Measurements from ENCODE around the gene NOX1. TPM values are rescaled to one million over a fixed set of nuclear protein-coding genes. Genes with fewer than 3 reads are reported as not detected.
"Not testable (repeated sequence)": the region's sequence is repeated elsewhere in the genome, so short reads cannot be mapped to it uniquely, and the experiment has no call there.

NOX1 gene
- total RNA-seq, 2 donors from 2014 or later, result not detected

DNA sequence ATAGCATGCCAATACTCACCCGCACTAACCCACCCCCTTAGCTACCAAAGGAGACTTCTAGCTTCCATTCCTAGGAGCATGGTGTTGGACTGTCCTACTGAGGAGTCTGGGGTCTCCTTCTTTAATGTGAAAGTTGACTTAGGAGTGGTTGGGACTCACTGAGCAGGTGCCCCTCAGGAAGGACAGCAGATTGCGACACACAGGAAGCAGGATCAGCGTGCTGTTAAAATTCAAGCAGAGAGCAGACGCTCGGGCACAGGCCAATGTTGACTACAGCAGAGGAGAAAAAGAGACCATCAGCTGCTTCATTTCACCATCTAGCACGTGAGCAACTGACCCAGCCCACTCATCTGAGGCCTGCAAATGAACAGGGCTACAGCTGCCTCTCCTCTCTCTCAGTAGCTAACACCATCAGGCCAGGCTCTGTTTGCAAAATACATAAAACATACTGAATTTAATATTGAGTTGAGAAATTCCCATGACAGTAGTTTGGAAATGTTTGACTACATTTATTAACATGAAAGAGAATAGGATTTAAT is 10.8 kb downstream of the NOX1 start:
- H3K9me3 Mint-ChIP-seq, result no peaks in the 10 kb centered on the region
- H3K4me3 Mint-ChIP-seq, result no peak overlapping the region
- H3K27ac Mint-ChIP-seq, result no peak overlapping the region
- H3K27me3 Mint-ChIP-seq, result peaks cover 18 to 25% of the 10 kb centered on the region in 2 donors
- no peaks in the 10 kb centered on the region for H3K36me3 Mint-ChIP-seq
- H3K4me1 Mint-ChIP-seq (ENCODE audit: low read depth in 2 of 2), result no peaks in the 10 kb centered on the region
- ATAC-seq, result peak in 1 of 2 donors; percentile 24
- DNase-seq (ENCODE audit: low spot score), result no peak

DNA sequence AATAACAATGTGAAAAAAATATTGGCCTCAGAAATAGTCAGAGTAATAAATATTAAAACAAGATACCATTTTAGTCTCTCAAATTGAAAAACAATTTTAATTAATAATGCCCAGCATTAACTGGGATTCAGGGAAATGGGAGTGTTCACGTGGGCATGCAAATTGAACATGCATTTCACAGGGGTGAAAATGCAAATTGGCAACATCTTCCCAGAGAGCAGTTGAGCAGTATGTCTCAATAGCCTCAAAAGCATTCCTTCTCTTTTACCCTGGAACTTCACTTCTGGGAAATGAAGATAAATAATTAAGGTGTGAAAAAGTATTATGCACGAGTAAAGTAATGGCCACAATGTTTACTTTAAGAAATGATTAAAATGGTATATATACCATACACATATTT is 21.3 kb downstream of the NOX1 start:
- Mint-ChIP-seq H3K36me3 (no peaks in the 10 kb centered on the region), H3K27me3 (peaks cover under 1 to 12% of the 10 kb centered on the region in 2 donors), H3K9me3 (peaks cover 6% of the 10 kb centered on the region), H3K27ac (no peak overlapping the region), H3K4me1 (ENCODE audit: low read depth in 2 of 2) (peaks cover 0 to 7% of the 10 kb centered on the region in 2 donors), H3K4me3 (no peak overlapping the region)
- no peak for ATAC-seq
- no peak for DNase-seq (ENCODE audit: low spot score)

- H3K4me3 Mint-ChIP-seq, result no peak overlapping the region
- no peaks in the 10 kb centered on the region for H3K36me3 Mint-ChIP-seq
- H3K9me3 Mint-ChIP-seq, result no peaks in the 10 kb centered on the region
- H3K4me1 Mint-ChIP-seq (ENCODE audit: low read depth in 2 of 2), result peaks cover 5 to 8% of the 10 kb centered on the region in 2 donors
- ATAC-seq, result no peak
- DNase-seq (ENCODE audit: low spot score), result no peak
- H3K27ac Mint-ChIP-seq, result no peak overlapping the region
- H3K27me3 Mint-ChIP-seq, result peaks cover 0 to 9% of the 10 kb centered on the region in 2 donors
Measured at GRCh38 chrX:100850317-100850716, 23.8 kb downstream of the NOX1 start.

- Mint-ChIP-seq H3K27ac (peak overlapping the region; percentile 95 to 96), H3K4me1 (ENCODE audit: low read depth in 2 of 2) (peaks cover 36 to 43% of the 10 kb centered on the region in 2 donors), H3K27me3 (no peaks in the 10 kb centered on the region), H3K36me3 (peaks cover 50% of the 10 kb centered on the region), H3K4me3 (peak overlapping the region; percentile 64), H3K9me3 (no peaks in the 10 kb centered on the region)
- DNase-seq (ENCODE audit: low spot score) (no peak), ATAC-seq (peak; percentile 33 to 68)
Measured at GRCh38 chrX:100831219-100831946, 42.8 kb downstream of the NOX1 start.

- no peak for ATAC-seq
- H3K9me3 Mint-ChIP-seq, result no peaks in the 10 kb centered on the region
- no peaks in the 10 kb centered on the region for H3K27me3 Mint-ChIP-seq
- DNase-seq (ENCODE audit: low spot score), result no peak
- H3K4me3 Mint-ChIP-seq, result peak overlapping the region; percentile 64
- peaks cover 36 to 43% of the 10 kb centered on the region in 2 donors for H3K4me1 Mint-ChIP-seq (ENCODE audit: low read depth in 2 of 2)
- peaks cover 47% of the 10 kb centered on the region for H3K36me3 Mint-ChIP-seq
- peak overlapping the region; percentile 95 to 96 for H3K27ac Mint-ChIP-seq
Measured at GRCh38 chrX:100830547-100830946, 43.6 kb downstream of the NOX1 start.

- Mint-ChIP-seq H3K36me3 (peaks cover 47% of the 10 kb centered on the region), H3K4me3 (peak overlapping the region; percentile 64)
- ATAC-seq, result peak in 1 of 2 donors; percentile 3
Measured at GRCh38 chrX:100830143-100830542, 44.0 kb downstream of the NOX1 start.

DNA sequence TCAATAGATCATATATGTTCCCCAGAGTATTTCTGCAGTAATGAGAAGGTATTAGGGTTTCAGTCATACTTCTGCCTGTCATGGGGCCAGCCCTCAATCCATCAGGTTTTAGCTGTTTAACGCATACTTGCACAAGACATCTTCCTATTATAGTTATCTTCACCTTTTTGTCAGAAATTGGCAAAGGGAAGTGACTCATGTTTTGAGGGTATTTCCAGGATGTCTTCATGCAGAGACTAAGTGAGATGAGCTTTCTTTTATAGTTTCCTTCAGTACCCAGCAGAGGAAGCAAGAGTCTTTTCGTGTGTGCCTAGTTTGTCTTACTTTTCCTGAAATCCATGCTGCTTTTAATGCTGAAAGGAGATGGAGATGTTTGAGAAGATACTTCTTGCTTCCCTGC is 44.4 kb downstream of the NOX1 start:
- DNase-seq (ENCODE audit: low spot score), result peak; percentile 75
- peak overlapping the region; percentile 95 to 96 for H3K27ac Mint-ChIP-seq
- peak overlapping the region; percentile 64 for H3K4me3 Mint-ChIP-seq
- H3K9me3 Mint-ChIP-seq, result no peaks in the 10 kb centered on the region
- peaks cover 36 to 43% of the 10 kb centered on the region in 2 donors for H3K4me1 Mint-ChIP-seq (ENCODE audit: low read depth in 2 of 2)
- no peaks in the 10 kb centered on the region for H3K27me3 Mint-ChIP-seq
- ATAC-seq, result peak; percentile 91 to 92
- peaks cover 49% of the 10 kb centered on the region for H3K36me3 Mint-ChIP-seq

More at GRCh38 chrX:100830143-100830542, 44.0 kb downstream of the NOX1 start:
- no peak for DNase-seq (ENCODE audit: low spot score)
- Mint-ChIP-seq H3K27me3 (no peaks in the 10 kb centered on the region), H3K27ac (peak overlapping the region; percentile 95 to 96), H3K4me1 (ENCODE audit: low read depth in 2 of 2) (peaks cover 36 to 43% of the 10 kb centered on the region in 2 donors), H3K9me3 (no peaks in the 10 kb centered on the region)

GRCh38 chrX:100819837-100820666 is 54.1 kb downstream of the NOX1 start, which contains the start of gene CSTF2:
CSTF2 (plus strand) TSS chrX:100820391; CDS start chrX:100820417, 26 bp downstream.
- Mint-ChIP-seq H3K4me1 (ENCODE audit: low read depth in 2 of 2) (peaks cover 6 to 8% of the 10 kb centered on the region in 2 donors), H3K9me3 (no peaks in the 10 kb centered on the region), H3K27ac (peak within 1 kb of the TSS; percentile 86 to 92), H3K27me3 (peaks cover 12 to 16% of the 10 kb centered on the region in 2 donors), H3K4me3 (peak within 1 kb of the TSS; percentile 96), H3K36me3 (peaks cover 22% of the 10 kb centered on the region)
- DNase-seq (ENCODE audit: low spot score), result peak; percentile 84
- peak; percentile 98 to 100 for ATAC-seq

GRCh38 chrX:100819534-100819836 is 54.7 kb downstream of the NOX1 start:
- Mint-ChIP-seq H3K27me3 (peaks cover 18 to 20% of the 10 kb centered on the region in 2 donors), H3K4me1 (ENCODE audit: low read depth in 2 of 2) (peaks cover 6 to 8% of the 10 kb centered on the region in 2 donors), H3K4me3 (peak overlapping the region; percentile 96), H3K9me3 (no peaks in the 10 kb centered on the region), H3K27ac (peak overlapping the region; percentile 86 to 92), H3K36me3 (peaks cover 17% of the 10 kb centered on the region)
- no peak for ATAC-seq
- no peak for DNase-seq (ENCODE audit: low spot score)

- no peak for ATAC-seq
- Mint-ChIP-seq H3K4me3 (no peak overlapping the region), H3K36me3 (peaks cover 6% of the 10 kb centered on the region), H3K4me1 (ENCODE audit: low read depth in 2 of 2) (peaks cover 5 to 6% of the 10 kb centered on the region in 2 donors), H3K27me3 (peaks cover 25 to 29% of the 10 kb centered on the region in 2 donors), H3K9me3 (no peaks in the 10 kb centered on the region), H3K27ac (no peak overlapping the region)
- no peak for DNase-seq (ENCODE audit: low spot score)
Measured at GRCh38 chrX:100817340-100817739, 56.8 kb downstream of the NOX1 start.

GRCh38 chrX:100812216-100813158 is 61.7 kb downstream of the NOX1 start:
- DNase-seq (ENCODE audit: low spot score) (no peak), ATAC-seq (no peak)

DNA sequence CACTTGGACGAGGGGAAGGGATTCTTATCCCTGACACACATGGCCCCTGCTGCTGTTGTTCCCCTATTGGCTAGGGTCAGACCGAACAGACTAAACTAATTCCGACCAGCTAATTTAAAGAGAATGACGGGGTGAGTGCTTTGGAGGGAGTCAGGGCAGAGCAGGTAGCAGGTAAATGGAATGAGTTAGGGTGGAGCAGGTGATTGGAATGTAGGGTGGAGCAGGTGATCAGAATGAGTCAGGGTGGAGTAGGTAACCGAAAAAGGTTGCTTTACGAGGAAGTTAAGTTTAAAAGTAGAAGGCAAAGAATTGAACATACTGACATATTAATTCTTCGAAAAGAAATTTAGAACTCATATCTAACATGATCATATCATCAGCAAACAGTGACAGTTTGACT is 65.9 kb downstream of the NOX1 start:
- H3K27ac Mint-ChIP-seq, H3K36me3 Mint-ChIP-seq: not testable (repeated sequence)

More at GRCh38 chrX:100812216-100813158, 61.7 kb downstream of the NOX1 start:
- Mint-ChIP-seq H3K9me3 (peaks cover 3% of the 10 kb centered on the region), H3K36me3 (peaks cover 5% of the 10 kb centered on the region), H3K4me1 (ENCODE audit: low read depth in 2 of 2) (no peaks in the 10 kb centered on the region), H3K27me3 (peaks cover 61 to 72% of the 10 kb centered on the region in 2 donors), H3K27ac (no peak overlapping the region), H3K4me3 (no peak overlapping the region)

DNA sequence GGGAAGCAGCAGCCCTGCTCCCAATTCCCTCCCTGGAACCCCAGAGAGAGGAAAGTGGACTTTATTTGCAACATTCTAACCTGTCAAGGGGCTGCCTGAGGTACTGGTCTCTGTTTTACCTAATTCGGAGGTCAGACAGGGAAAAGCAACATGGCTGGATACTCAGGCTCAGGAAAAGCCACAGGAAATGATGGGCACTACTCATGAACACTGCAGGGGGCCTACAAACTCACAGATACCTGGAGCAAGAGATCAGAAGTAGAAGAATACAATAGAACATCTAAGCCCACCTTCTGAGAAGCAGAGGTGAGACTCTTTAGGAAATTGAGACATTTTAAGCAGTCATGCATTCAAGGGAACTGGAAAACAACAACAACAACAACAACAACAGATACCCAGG is 69.4 kb downstream of the NOX1 start:
- H3K36me3 Mint-ChIP-seq, result peaks cover 1% of the 10 kb centered on the region
- H3K27ac Mint-ChIP-seq, result no peak overlapping the region
- ATAC-seq, result no peak
- H3K4me3 Mint-ChIP-seq, result no peak overlapping the region
- no peaks in the 10 kb centered on the region for H3K4me1 Mint-ChIP-seq (ENCODE audit: low read depth in 2 of 2)
- H3K27me3 Mint-ChIP-seq, result peaks cover 53 to 55% of the 10 kb centered on the region in 2 donors
- no peaks in the 10 kb centered on the region for H3K9me3 Mint-ChIP-seq
- no peak for DNase-seq (ENCODE audit: low spot score)

More for the DNA sequence above, 65.9 kb downstream of the NOX1 start:
- peaks cover 55 to 63% of the 10 kb centered on the region in 2 donors for H3K27me3 Mint-ChIP-seq
- not testable (repeated sequence) for H3K9me3 Mint-ChIP-seq; DNase-seq (ENCODE audit: low spot score); ATAC-seq; H3K4me3 Mint-ChIP-seq; H3K4me1 Mint-ChIP-seq (ENCODE audit: low read depth in 2 of 2)
